ENCODE measurements around the gene DZANK1. TPM values are rescaled to one million over a fixed set of nuclear protein-coding genes. Genes with fewer than 3 reads are reported as not detected.

Gene DZANK1
- total and polyA plus RNA-seq, 9 of the 15 experiments (the other 6 are each of a cell fraction or from before 2014, with no cell fraction given) = 0.04 to 0.18 (median 0.11) TPM; not detected in 2

DNA sequence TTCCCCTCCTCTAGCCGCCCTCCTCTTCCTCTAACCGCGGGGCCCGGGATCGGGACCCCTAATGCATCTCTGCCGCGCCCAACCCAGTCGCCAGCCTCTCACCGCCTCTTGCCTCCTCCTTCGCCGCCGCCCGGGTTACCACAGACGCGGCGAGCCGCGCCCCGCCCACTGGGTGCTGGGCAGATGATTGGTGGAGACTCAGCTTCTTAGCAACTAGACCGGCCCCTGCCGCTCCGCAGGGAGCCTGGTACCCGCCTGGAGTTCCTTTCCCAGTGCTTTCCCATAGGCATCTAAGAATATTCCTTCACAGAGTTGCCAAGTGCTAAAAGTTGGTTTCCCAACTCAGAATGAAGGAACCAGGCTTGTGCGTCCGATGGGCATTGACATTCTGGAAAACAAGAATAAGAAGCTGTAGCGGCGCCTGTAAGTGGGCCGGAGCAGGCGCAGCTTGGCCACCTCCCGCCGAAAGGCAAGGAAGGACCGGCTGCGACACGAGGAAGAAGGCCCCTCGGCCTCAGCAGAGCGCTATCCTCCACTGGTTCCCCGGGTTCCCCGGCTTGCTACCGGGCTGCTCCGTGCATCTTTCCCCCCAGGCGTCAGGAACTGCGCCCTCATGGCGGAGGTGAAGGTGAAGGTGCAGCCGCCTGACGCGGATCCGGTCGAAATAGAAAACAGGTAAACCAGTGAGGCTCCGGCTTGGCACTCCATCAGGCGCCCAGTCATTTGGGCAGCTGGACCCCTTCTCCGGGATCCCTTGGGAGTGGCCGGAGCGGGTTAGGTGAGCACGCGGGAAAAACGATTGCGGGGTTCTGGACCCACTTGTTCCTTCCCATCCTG, at the start of gene DZANK1, which contains the start of gene POLR3F (continued):
- TF ChIP-seq, protein P1, sequence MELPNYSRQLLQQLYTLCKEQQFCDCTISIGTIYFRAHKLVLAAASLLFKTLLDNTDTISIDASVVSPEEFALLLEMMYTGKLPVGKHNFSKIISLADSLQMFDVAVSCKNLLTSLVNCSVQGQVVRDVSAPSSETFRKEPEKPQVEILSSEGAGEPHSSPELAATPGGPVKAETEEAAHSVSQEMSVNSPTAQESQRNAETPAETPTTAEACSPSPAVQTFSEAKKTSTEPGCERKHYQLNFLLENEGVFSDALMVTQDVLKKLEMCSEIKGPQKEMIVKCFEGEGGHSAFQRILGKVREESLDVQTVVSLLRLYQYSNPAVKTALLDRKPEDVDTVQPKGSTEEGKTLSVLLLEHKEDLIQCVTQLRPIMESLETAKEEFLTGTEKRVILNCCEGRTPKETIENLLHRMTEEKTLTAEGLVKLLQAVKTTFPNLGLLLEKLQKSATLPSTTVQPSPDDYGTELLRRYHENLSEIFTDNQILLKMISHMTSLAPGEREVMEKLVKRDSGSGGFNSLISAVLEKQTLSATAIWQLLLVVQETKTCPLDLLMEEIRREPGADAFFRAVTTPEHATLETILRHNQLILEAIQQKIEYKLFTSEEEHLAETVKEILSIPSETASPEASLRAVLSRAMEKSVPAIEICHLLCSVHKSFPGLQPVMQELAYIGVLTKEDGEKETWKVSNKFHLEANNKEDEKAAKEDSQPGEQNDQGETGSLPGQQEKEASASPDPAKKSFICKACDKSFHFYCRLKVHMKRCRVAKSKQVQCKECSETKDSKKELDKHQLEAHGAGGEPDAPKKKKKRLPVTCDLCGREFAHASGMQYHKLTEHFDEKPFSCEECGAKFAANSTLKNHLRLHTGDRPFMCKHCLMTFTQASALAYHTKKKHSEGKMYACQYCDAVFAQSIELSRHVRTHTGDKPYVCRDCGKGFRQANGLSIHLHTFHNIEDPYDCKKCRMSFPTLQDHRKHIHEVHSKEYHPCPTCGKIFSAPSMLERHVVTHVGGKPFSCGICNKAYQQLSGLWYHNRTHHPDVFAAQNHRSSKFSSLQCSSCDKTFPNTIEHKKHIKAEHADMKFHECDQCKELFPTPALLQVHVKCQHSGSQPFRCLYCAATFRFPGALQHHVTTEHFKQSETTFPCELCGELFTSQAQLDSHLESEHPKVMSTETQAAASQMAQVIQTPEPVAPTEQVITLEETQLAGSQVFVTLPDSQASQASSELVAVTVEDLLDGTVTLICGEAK (IDR thresholded peaks at IDR 0.05) = no peak
- TF ChIP-seq, protein P1 (CRISPR knock-in tag; IDR thresholded peaks at IDR 0.05) = no peak
- TF ChIP-seq CHD2 (IDR thresholded peaks at IDR 0.05; ENCODE audit: low read depth, low read length) = no peak
- no peak for TF ChIP-seq HEY1 (CRISPR knock-in tag; IDR thresholded peaks at IDR 0.05; ENCODE audit: borderline replicate concordance)
- TF ChIP-seq MEF2D (tag; conservative IDR thresholded peaks at IDR 0.05; ENCODE audit: low read depth) = no peak
- TF ChIP-seq RB1 (IDR thresholded peaks at IDR 0.05; ENCODE audit: low read depth) = peak; percentile 67
- TF ChIP-seq POLR2H (tag; IDR thresholded peaks at IDR 0.05; ENCODE audit: low read depth) = no peak
- TF ChIP-seq, protein P2, sequence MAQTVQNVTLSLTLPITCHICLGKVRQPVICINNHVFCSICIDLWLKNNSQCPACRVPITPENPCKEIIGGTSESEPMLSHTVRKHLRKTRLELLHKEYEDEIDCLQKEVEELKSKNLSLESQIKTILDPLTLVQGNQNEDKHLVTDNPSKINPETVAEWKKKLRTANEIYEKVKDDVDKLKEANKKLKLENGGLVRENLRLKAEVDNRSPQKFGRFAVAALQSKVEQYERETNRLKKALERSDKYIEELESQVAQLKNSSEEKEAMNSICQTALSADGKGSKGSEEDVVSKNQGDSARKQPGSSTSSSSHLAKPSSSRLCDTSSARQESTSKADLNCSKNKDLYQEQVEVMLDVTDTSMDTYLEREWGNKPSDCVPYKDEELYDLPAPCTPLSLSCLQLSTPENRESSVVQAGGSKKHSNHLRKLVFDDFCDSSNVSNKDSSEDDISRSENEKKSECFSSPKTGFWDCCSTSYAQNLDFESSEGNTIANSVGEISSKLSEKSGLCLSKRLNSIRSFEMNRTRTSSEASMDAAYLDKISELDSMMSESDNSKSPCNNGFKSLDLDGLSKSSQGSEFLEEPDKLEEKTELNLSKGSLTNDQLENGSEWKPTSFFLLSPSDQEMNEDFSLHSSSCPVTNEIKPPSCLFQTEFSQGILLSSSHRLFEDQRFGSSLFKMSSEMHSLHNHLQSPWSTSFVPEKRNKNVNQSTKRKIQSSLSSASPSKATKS (CRISPR knock-in tag; IDR thresholded peaks at IDR 0.05) = no peak
- TF ChIP-seq, protein P3, sequence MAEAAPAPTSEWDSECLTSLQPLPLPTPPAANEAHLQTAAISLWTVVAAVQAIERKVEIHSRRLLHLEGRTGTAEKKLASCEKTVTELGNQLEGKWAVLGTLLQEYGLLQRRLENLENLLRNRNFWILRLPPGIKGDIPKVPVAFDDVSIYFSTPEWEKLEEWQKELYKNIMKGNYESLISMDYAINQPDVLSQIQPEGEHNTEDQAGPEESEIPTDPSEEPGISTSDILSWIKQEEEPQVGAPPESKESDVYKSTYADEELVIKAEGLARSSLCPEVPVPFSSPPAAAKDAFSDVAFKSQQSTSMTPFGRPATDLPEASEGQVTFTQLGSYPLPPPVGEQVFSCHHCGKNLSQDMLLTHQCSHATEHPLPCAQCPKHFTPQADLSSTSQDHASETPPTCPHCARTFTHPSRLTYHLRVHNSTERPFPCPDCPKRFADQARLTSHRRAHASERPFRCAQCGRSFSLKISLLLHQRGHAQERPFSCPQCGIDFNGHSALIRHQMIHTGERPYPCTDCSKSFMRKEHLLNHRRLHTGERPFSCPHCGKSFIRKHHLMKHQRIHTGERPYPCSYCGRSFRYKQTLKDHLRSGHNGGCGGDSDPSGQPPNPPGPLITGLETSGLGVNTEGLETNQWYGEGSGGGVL (CRISPR knock-in tag; IDR thresholded peaks at IDR 0.05) = no peak
- peak; percentile 70 for TF ChIP-seq ZFX (CRISPR knock-in tag; IDR thresholded peaks at IDR 0.05)
- TF ChIP-seq ZBTB17 (CRISPR knock-in tag; IDR thresholded peaks at IDR 0.05) = no peak
- TF ChIP-seq, protein P4, sequence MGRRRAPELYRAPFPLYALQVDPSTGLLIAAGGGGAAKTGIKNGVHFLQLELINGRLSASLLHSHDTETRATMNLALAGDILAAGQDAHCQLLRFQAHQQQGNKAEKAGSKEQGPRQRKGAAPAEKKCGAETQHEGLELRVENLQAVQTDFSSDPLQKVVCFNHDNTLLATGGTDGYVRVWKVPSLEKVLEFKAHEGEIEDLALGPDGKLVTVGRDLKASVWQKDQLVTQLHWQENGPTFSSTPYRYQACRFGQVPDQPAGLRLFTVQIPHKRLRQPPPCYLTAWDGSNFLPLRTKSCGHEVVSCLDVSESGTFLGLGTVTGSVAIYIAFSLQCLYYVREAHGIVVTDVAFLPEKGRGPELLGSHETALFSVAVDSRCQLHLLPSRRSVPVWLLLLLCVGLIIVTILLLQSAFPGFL (CRISPR knock-in tag; IDR thresholded peaks at IDR 0.05) = no peak
- no peak for TF ChIP-seq NR3C1 (CRISPR knock-in tag; IDR thresholded peaks at IDR 0.05)
